Skeletal muscle tissue (tissue), 4 donors: ENCODE measurements around the gene ABHD12. TPM values are rescaled to one million over a fixed set of nuclear protein-coding genes. Genes with fewer than 3 reads are reported as not detected.
"Not testable (repeated sequence)": the region's sequence is repeated elsewhere in the genome, so short reads cannot be mapped to it uniquely, and the experiment has no call there.

Source experiments
- H3K27ac ChIP-seq: one replicate; pipeline ENCODE4 v1.7.0; 2013; ENCODE audit warnings: mild to moderate bottlenecking, low read depth, low read length, inconsistent platforms
- H3K27me3 ChIP-seq, 3 donors: one replicate each; pipeline ENCODE4 v1.7.0; 2013; ENCODE audit warnings: low read length in 3 of 3; ENCODE audit not compliant: control insufficient read depth in 3 of 3, insufficient read depth in 3 of 3
- H3K36me3 ChIP-seq, 3 donors: one replicate each; pipeline ENCODE4 v1.7.0; 2013; ENCODE audit warnings: low read length in 3 of 3; ENCODE audit not compliant: control insufficient read depth in 3 of 3, insufficient read depth in 3 of 3
- H3K4me1 ChIP-seq, 3 donors: one replicate each; pipeline ENCODE4 v1.7.0; 2013; ENCODE audit warnings: low read length in 3 of 3, mild to moderate bottlenecking in 3 of 3; ENCODE audit not compliant: control insufficient read depth in 3 of 3, insufficient read depth in 3 of 3
- H3K4me3 ChIP-seq, 3 donors: one replicate each; pipeline ENCODE4 v1.7.0; 2013; ENCODE audit warnings: low read length in 3 of 3
- H3K9ac ChIP-seq, 3 donors: one replicate each; pipeline ENCODE4 v1.7.0; 2013; ENCODE audit warnings: low read length in 3 of 3, mild to moderate bottlenecking in 3 of 3, moderate library complexity in 2 of 3, low read depth in 1 of 3
- H3K9me3 ChIP-seq, 3 donors: one replicate each; pipeline ENCODE4 v1.7.0; 2013; ENCODE audit warnings: low read length in 3 of 3; ENCODE audit not compliant: control insufficient read depth in 3 of 3
- total RNA-seq: library from RNA; depleted of rRNA; stranded (reverse); fragments of >200 nt; gene quantifications from one replicate; pipeline ENCODE4 v1.2.3, GENCODE V29; 2014
- donor health status: Osteomylitis.

ABHD12 gene
- total RNA-seq, 1 donor from 2014 or later: 29.7 TPM

DNA sequence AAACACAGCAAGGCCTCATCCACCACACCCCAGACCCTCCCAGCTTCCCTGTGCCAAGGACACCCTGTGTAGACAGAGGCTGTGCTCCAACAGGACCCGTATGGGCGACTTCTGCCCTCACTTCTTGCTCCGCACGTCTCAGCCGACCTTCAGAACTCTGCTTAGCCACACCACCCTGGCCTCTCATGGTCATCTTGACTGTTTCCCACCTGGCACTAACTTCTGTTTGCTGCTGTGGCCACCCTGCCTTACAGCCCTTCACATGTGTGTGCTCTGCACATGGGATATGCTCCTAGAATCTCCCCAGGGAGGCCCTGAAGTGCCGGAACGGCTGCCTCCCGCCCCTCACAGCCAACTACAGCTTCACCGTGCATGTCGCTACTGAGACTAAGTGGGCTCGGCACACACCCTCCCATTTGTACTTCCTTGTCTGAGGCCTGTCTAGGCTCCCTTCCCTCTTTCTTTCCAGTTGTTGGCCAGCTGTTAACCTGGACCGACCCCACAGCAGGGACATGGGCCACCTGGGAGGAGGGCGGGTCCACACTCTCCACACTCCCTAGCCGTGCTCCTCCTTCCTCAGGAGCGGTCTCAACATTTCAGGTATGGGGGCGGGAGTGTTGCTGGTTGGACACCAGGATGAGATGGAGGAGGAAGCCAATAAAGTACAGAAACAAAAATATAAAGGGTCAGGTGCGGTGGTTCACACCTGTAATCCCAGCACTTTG, 73.1 kb downstream of the ABHD12 start:
- H3K9ac ChIP-seq: peak overlapping the region in 2 of 3 donors; percentile 38 to 43
- H3K4me1 ChIP-seq: peaks cover 0 to 13% (median 12%) of the 10 kb centered on the region in 3 donors
- H3K9me3 ChIP-seq: no peaks in the 10 kb centered on the region
- no peaks in the 10 kb centered on the region for H3K27me3 ChIP-seq
- no peak overlapping the region for H3K27ac ChIP-seq
- no peak overlapping the region for H3K4me3 ChIP-seq
- H3K36me3 ChIP-seq: peaks cover 2 to 8% (median 8%) of the 10 kb centered on the region in 3 donors

DNA sequence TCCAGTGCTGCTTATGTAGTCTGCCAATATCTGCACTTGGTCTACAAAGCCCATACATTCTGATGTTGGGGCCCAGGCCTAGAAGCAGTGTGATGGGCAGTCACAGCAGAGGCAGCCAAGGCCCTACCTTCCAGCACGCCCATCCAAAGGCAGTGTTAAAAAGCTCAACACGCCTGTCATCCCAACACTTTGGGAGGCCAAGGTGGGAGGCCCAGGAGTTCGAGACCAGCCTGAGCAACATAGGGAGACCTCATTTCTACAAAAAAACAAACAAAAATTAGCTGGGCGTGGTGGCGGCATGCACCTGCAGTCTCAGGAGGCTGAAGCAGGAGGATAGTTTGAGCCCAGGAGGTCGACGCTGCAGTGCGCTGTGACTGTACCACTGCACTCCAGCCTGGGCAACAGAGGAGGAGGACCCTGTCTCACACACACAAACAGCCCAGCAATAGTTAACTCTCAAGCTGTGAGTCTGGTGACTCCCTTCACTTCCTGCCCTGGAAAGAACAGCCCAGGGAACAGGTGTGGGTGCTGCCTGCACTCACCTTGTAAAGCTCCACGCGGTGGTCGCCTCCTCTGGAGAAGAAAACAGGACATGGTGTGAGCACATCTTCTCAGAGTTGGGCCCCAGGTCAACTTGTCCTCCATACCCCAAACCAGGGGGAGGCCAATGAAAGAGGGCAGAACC, 74.0 kb downstream of the ABHD12 start:
- peaks cover 2 to 8% (median 6%) of the 10 kb centered on the region in 3 donors for H3K36me3 ChIP-seq
- H3K27me3 ChIP-seq: no peaks in the 10 kb centered on the region
- H3K4me1 ChIP-seq: peaks cover under 1 to 13% (median 12%) of the 10 kb centered on the region in 3 donors
- no peak overlapping the region for H3K4me3 ChIP-seq
- no peak overlapping the region for H3K9ac ChIP-seq
- H3K9me3 ChIP-seq: no peaks in the 10 kb centered on the region
- H3K27ac ChIP-seq: no peak overlapping the region

DNA sequence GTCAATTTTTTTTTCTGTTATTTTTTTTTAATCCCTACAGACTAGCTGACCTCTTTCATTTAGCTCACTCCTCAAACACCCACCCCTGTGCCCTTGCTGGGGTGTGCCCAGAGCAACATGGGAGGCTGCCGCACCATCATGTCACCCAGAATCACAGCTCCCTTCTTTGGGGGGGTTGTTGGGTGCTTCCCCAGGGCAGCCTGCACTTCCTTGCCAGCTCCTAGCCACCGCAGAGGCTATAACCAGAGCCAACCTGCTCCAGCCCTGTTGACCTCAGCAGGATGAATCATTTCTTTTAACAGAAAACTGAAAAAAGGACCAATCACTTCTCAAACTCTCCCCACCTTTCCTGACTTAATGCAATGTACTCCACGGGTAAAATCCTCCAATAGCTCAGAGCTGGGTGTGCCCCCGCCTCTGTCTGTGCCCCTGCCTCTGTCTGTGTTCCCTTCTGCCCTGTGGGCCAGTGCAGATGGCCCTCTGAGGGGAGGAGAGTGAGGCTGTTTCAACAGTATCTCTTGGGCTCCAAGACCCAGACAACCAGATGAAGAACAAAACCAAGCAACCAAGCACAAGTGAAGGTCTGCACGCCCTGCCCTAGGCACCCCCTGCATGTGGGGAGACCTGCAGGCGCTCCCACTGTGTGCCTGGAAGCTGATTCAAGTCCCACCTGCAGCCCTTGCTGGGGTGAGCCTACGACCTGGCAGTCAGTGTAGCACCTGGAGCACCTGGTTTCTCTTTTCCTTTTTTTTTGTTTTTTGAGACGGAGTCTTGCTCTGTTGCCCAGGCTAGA, 75.0 kb downstream of the ABHD12 start:
- Histone ChIP-seq H3K4me3 (no peak overlapping the region), H3K9me3 (no peaks in the 10 kb centered on the region), H3K27ac (no peak overlapping the region), H3K9ac (peak overlapping the region in 1 of 3 donors; percentile 11), H3K4me1 (peaks cover 10 to 22% (median 21%) of the 10 kb centered on the region in 3 donors), H3K27me3 (no peaks in the 10 kb centered on the region), H3K36me3 (peaks cover 2 to 8% (median 5%) of the 10 kb centered on the region in 3 donors)

DNA sequence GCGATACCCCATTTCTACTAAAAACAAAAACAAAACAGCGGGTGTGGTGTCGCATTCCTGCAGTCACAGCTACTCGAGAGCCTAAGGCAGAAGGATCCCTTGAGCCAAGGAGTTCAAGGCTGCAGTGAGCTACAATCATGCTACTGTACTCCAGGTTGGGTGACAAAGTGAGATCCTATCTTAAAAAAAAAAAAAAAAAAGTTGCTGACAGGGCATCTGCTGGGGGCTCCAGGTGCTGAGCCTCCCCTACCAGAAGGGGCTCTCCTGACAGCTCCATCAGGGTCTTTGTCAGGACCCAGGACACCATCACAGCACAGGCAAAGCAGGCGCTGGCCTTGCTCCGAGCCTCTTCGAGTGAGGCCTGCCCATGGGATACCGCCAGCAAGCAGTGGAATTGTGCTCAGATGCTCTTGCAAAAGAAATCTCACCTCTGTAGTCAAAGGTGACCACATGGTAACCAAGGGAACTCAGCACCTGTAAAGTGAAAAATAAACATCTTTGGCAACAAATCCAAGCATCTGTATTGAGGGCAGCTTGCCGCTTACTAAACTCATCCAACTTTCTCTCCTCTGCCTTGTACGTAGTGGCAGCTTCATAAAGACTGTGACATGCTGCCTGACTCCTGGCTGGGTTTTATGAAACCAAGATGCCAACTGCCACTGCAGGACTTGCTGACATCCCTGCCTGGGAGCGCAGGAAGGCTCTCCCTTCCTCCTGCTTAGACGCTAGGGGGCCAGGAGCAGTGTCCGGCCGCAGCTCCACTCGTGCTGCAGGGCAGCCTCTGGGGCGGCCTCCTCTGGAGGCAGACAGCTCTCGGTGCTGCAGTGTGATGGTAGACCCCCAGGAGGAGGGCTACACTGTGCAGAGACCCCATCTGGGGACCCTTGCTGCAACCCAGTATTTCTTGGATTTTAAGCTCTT, 75.9 kb downstream of the ABHD12 start:
- Histone ChIP-seq H3K9me3 (no peaks in the 10 kb centered on the region), H3K4me3 (no peak overlapping the region), H3K27ac (no peak overlapping the region), H3K27me3 (no peaks in the 10 kb centered on the region), H3K9ac (no peak overlapping the region), H3K36me3 (peaks cover under 1 to 3% (median 2%) of the 10 kb centered on the region in 3 donors), H3K4me1 (peaks cover 18 to 23% (median 22%) of the 10 kb centered on the region in 3 donors)

DNA sequence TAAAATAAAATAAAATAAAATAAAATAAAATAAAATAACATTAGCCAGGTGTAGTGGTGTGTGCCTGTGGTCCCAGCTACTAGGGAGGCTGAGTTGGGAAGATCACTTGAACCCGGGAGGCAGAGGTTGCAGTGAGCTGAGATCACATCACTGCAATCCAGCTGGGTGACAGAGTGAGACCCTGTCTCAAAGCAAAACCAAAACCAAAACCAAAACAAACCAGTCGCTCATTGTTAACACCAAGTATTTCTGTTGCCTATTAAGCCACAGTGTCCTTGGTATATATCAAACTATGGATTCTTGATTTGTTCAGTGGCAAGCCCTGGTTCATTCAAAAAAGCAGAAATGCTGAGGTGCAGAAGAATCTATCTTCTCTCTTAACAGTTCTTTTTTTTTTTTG, 77.0 kb downstream of the ABHD12 start:
- Histone ChIP-seq H3K36me3 (peaks cover 0 to 3% (median 2%) of the 10 kb centered on the region in 3 donors), H3K9ac (no peak overlapping the region), H3K27me3 (no peaks in the 10 kb centered on the region), H3K4me3 (no peak overlapping the region), H3K4me1 (peaks cover 18 to 28% (median 25%) of the 10 kb centered on the region in 3 donors), H3K27ac (no peak overlapping the region), H3K9me3 (no peaks in the 10 kb centered on the region)

DNA sequence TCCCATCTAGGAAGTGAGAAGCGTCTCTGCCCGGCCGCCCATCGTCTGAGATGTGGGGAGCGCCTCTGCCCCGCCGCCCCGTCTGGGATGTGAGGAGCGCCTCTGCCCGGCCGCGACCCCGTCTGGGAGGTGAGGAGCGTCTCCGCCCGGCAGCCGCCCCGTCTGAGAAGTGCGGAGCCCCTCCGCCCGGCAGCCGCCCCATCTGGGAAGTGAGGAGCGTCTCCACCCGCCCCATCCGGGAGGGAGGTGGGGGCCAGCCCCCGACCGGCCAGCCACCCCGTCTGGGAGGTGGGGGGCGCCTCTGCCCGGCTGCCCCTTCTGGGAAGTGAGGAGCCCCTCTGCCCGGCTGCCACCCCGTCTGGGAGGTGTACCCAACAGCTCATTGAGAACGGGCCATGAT, 77.9 kb downstream of the ABHD12 start:
- peaks cover 18 to 28% (median 25%) of the 10 kb centered on the region in 3 donors for H3K4me1 ChIP-seq
- H3K36me3 ChIP-seq, H3K27me3 ChIP-seq, H3K27ac ChIP-seq, H3K9me3 ChIP-seq, H3K9ac ChIP-seq, H3K4me3 ChIP-seq: not testable (repeated sequence)

DNA sequence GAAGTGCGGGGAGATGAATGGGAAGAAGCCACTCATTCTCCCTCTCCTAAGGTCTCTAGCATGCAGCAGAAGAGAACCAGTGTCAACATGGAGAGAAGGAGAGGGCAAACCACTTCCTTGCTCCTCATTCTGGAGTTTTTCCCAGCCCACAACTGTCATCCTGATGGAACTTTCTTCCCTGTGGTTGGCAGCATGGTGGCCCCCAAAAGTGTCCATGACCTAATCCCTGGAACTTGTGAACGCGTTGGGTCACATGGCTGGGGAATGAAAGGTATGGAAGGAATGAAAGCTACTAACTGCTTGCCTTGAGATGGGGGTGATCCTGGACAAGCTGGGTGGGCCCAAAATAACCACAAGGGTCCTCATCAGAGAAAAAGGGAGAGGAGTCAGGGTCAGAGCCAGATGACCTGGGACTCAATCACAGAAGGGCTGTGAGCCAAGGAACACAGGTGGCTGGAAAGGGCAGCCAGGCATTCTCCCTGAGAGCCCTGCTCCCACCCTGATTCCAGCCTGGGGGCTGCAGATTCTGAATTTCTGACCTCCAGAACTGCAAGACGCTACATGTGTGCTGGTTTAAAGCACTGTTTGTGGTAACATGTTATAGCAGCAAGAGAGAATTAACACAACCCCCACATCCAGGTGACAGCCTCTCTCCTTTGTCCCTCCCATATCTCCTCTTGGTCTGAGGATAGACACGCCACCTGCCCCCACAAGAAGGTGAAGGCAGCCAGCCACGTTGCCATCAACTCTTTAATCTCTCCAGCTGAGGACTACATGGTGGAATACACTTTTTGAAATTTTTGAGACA, 79.5 kb downstream of the ABHD12 start:
- peak overlapping the region in 2 of 3 donors; percentile 69 to 71 for H3K9ac ChIP-seq
- peaks cover 18 to 25% (median 25%) of the 10 kb centered on the region in 3 donors for H3K4me1 ChIP-seq
- H3K4me3 ChIP-seq: peak overlapping the region; percentile 17 to 74 (median 63)
- no peaks in the 10 kb centered on the region for H3K27me3 ChIP-seq
- peaks cover 0 to 3% (median 0%) of the 10 kb centered on the region in 3 donors for H3K36me3 ChIP-seq
- H3K27ac ChIP-seq: peak overlapping the region; percentile 83
- no peaks in the 10 kb centered on the region for H3K9me3 ChIP-seq

DNA sequence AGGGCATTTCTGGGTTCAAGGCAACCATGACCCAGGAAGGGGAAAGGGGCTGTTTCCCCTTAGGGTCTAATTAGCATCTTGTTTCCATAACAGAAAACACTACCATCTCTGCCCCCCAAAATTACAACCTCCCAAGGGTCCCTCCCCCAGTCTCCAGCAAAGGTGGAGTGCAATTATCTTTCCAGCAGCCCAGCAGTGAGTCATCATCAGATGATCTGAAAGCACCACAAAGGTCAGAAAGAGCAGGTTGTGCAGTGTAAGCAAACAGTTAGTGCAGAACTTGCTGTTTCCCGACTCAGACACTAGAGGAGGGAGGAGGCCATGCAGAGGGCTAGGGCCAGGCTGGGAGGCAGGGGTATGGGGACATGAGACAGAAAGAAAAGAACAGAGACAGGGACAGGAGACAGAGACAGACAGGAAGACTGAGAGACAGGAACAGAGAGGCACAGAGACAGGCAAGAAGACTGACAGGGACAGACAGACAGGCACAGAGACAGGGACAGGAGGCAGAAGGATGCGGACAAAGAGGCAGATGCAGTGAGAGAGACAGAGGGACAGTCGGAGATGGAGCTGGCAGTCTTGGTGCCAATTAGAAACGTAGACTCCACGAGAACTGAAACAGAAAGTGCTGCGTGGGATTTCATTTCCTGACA, 80.2 kb downstream of the ABHD12 start:
- Histone ChIP-seq H3K4me3 (peak overlapping the region; percentile 17 to 74 (median 63)), H3K4me1 (peaks cover 18 to 25% (median 25%) of the 10 kb centered on the region in 3 donors), H3K36me3 (peaks cover 0 to 3% (median 0%) of the 10 kb centered on the region in 3 donors), H3K27me3 (no peaks in the 10 kb centered on the region), H3K9me3 (no peaks in the 10 kb centered on the region), H3K27ac (peak overlapping the region; percentile 83), H3K9ac (peak overlapping the region in 2 of 3 donors; percentile 69 to 71)
